ENCODE measurements around the gene RBM14.

RBM14 gene, protein sequence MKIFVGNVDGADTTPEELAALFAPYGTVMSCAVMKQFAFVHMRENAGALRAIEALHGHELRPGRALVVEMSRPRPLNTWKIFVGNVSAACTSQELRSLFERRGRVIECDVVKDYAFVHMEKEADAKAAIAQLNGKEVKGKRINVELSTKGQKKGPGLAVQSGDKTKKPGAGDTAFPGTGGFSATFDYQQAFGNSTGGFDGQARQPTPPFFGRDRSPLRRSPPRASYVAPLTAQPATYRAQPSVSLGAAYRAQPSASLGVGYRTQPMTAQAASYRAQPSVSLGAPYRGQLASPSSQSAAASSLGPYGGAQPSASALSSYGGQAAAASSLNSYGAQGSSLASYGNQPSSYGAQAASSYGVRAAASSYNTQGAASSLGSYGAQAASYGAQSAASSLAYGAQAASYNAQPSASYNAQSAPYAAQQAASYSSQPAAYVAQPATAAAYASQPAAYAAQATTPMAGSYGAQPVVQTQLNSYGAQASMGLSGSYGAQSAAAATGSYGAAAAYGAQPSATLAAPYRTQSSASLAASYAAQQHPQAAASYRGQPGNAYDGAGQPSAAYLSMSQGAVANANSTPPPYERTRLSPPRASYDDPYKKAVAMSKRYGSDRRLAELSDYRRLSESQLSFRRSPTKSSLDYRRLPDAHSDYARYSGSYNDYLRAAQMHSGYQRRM

DNA sequence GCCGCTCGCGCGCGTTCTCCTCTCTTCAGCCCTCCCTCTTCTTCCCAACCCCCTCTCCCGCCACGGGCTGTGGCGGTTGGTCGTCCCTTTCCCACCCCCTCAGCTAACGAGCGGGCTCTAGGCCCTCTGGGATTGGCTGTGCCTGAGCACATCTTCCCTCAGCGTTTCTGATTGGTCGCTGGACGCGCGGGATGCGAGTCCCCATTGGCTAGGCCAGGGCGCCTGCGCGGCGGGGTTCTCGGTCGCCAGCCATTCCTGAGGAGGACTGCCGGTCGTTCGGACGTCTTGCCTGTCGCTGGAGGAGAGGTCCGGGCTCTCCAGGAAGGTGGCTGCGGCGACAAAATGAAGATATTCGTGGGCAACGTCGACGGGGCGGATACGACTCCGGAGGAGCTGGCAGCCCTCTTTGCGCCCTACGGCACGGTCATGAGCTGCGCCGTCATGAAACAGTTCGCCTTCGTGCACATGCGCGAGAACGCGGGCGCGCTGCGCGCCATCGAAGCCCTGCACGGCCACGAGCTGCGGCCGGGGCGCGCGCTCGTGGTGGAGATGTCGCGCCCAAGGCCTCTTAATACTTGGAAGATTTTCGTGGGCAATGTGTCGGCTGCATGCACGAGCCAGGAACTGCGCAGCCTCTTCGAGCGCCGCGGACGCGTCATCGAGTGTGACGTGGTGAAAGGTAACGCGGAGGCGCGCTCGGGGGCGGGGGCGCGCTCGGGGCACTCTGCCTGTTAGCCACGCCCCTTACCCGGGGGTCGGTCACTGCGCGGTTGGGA is at the start of gene RBM14:
TSS of gene RBM14 (plus strand) at position 252 of the 776 bp plus-strand sequence. CDS start at position 343, 91 bp downstream.
- TF ChIP-seq, protein P1, sequence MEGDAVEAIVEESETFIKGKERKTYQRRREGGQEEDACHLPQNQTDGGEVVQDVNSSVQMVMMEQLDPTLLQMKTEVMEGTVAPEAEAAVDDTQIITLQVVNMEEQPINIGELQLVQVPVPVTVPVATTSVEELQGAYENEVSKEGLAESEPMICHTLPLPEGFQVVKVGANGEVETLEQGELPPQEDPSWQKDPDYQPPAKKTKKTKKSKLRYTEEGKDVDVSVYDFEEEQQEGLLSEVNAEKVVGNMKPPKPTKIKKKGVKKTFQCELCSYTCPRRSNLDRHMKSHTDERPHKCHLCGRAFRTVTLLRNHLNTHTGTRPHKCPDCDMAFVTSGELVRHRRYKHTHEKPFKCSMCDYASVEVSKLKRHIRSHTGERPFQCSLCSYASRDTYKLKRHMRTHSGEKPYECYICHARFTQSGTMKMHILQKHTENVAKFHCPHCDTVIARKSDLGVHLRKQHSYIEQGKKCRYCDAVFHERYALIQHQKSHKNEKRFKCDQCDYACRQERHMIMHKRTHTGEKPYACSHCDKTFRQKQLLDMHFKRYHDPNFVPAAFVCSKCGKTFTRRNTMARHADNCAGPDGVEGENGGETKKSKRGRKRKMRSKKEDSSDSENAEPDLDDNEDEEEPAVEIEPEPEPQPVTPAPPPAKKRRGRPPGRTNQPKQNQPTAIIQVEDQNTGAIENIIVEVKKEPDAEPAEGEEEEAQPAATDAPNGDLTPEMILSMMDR (IDR thresholded peaks at IDR 0.05; ENCODE audit: extremely low read depth, missing control alignments), result no peak
- DNase-seq (ENCODE audit: low spot score), result peak; percentile 99

DNA sequence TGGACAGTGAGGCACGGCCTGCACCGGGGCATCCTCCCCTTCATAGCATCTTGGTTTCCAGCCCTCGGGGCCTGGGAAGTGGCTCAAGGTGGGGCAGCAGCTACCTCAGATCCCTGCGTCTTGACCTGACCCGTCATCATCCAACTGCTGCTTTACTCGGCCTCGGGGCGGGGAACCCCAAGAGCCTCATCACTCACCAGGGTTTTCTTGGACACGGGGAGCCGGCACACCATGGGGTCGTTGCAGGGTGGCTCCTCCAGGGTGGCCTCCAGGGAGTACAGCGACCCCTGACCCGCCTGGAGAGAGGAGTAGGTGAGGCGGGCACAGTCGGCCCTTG is 48.7 kb upstream of the RBM14 start:
- TF ChIP-seq, protein P1 (IDR thresholded peaks at IDR 0.05; ENCODE audit: extremely low read depth, missing control alignments), result no peak
- DNase-seq (ENCODE audit: low spot score), result no peak

DNA sequence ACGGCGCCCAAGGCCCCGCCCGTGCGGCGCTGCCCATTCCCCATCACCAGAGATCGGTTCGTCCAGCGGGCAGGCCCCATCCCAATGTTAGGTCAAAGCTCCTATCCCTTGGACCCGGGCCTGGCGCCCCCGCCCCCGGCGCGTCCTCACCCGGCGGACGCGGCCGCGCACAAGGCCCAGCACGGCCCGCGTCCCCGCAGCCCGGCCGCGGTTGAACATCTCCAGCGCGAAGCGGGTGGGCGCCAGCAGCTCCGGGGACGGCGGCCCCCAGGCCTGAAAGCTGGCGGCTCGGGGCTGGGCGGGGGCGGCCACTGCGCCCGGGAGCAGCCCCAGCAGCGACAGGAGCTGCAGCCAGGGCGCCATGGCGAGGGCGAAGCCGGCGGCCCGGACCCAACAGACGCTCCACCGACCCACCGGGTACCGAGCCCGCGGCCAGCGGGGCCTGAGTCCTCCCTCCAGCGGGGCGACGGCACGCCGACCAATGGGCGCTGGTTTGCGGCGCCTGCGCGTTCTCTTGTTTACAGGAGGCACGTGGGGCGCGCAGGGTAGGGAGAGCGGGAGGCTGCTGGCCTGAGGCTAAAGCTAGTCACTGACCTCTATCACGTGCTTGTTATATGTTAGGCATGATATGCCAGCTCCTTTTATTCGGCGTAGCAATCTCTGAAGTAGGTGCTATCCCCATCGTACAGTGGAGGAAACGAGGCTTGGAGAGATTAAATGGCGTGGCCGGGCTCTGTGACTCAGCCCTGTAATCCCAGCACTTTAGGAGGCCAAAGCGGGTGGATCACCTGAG is 48.1 kb upstream of the RBM14 start, which contains the start of gene CTSF:
TSS of gene CTSF (minus strand) at position 483 of the 793 bp plus-strand sequence. CDS start at position 363, 120 bp downstream.
- peak; percentile 95 for DNase-seq (ENCODE audit: low spot score)

DNA sequence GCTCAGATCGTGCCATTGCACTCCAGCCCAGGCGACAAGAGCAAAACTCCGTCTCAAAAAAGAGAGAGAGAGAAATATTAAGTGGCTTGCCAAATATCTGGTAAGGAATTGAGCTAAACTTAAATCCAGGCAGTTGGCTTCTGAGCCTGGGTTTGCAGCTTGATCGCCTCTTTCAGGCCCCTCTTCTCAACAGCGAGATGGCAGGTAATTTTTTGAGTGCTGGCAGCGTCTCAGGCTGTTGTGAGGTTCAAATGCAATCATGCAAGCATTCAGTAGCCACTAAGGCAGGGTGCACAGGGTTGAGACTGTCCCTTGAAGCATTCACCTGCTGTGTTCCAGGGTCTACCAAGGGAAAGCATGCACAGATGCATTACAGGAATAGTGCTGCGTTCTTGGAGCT is 47.4 kb upstream of the RBM14 start:
- DNase-seq (ENCODE audit: low spot score), result no peak
- TF ChIP-seq, protein P1 (IDR thresholded peaks at IDR 0.05; ENCODE audit: extremely low read depth, missing control alignments), result no peak

More for the DNA sequence above, 48.1 kb upstream of the RBM14 start, which contains the start of gene CTSF:
- TF ChIP-seq, protein P1 (IDR thresholded peaks at IDR 0.05; ENCODE audit: extremely low read depth, missing control alignments), result no peak

DNA sequence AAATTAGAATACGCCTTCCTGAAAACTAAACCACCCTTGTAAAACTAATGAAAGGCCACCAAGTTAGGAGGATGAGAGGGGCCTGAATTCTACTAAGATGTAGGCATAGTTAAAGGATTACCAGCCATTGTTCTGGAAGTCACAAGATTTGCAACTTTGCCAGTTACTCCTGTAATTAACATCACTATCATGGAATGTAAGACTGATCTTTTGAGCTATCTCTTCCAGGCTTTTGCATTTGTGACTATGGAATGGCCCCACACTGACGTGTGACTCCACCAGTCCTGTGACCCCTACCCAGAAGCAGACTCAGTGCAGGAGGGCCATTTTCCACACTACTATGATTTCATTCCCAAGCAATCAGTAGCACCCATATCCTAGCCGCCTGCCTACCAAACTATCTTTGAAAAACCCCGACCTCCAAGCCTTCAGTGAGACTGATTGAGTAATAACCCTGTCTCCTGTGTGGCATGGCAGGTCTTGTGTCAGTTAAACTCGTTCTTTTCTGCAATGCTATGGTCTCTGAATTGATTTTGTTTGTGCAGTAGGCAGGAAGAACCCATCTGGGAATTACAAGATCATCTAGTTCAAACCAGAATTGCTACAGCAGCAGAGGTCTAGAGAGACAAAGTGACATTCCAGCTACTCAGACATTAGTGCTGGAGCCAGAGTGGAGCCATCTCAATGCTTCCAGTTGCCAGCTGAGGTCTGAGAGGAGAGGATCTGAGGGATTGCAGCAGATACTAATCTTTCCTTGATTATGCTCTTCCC is 46.2 kb upstream of the RBM14 start:
- TF ChIP-seq, protein P1 (IDR thresholded peaks at IDR 0.05; ENCODE audit: extremely low read depth, missing control alignments), result no peak
- DNase-seq (ENCODE audit: low spot score), result no peak

DNA sequence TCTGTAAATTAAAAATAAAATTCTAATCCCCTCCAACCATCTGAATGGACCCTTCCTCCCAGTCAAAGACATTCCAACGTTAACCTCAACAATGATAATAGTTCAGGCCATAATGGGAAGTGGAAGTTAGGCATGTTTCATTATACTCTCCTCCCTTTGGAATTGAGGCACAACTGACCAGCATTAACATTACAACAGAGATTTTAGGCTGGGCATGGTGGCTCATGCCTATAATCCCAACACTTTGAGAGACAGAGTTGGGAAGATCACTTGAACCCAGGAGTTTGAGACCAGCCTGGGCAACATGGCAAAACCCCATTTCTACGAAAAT is 45.6 kb upstream of the RBM14 start:
- TF ChIP-seq, protein P1 (IDR thresholded peaks at IDR 0.05; ENCODE audit: extremely low read depth, missing control alignments), result no peak
- DNase-seq (ENCODE audit: low spot score), result no peak
